HCT116 (cell line): ENCODE results near the gene RGSL1. TPM values are rescaled to one million over a fixed set of nuclear protein-coding genes. Genes with fewer than 3 reads are reported as not detected.

Experiments
- ATAC-seq: fragments of 200-7000 bp; cut with Tn5 transposase; 2 replicates; pipeline ENCODE4 v1.9.1; 2020; ENCODE audit warnings: mild to moderate bottlenecking, moderate library complexity
- BruUV-seq: library from RNA; stranded (reverse); fragments of 400-500 nt; replicated peaks from 2 replicates; lab custom pipeline; 2021; lab: Mats Ljungman, UMichigan
- CTCF ChIA-PET: fragments of 300-600 bp; sonication (Branson Sonifier 250); formaldehyde crosslinking; loops from one replicate; lab custom pipeline; 2021; ENCODE audit warnings: antibody characterized with exemption; lab: Charles Lee
- POLR2A ChIA-PET: fragments of 300-600, 350-600 bp; sonication (Branson Sonifier 250); formaldehyde crosslinking; loops from one replicate; lab custom pipeline; 2021; ENCODE audit warnings: antibody characterized with exemption; lab: Charles Lee
- RAD21 ChIA-PET, 2 experiments: fragments of 300-600 bp; sonication (Branson Sonifier 250); formaldehyde crosslinking; loops; one replicate each; lab custom pipeline; 2023; ENCODE audit warnings: low total read pairs in 2 of 2; ENCODE audit not compliant: uncharacterized antibody in 2 of 2, unreplicated experiment in 2 of 2, low non-redundant PET in 1 of 2; lab: Charles Lee
- DNase-seq: peaks from one replicate; pipeline ENCODE4 v3.0.0-alpha.2; 2010; ENCODE audit warnings: low read depth, low spot score
- H2AFZ ChIP-seq: fragments of 200-600 bp; shearing (Covaris generic), sonication (generic); 2 replicates; pipeline ENCODE4 v1.6.1; 2017; ENCODE audit warnings: low read depth, mixed run types, mixed read lengths, antibody characterized with exemption, low read length; ENCODE audit not compliant: poor library complexity, severe bottlenecking
- H3K27ac ChIP-seq: 2 replicates; pipeline ENCODE4 v1.5.1; 2012; ENCODE audit warnings: low read depth, low read length
- H3K27me3 ChIP-seq: fragments of 200-600 bp; sonication (generic); 2 replicates; pipeline ENCODE4 v1.6.1; 2016; ENCODE audit warnings: mixed run types, low read length, mixed read lengths; ENCODE audit not compliant: insufficient read depth
- H3K36me3 ChIP-seq, 2 experiments: fragments of 200-500 bp in 1 of 2; fragments of 200-600 bp in 1 of 2; sonication (Bioruptor generic) in 1 of 2; sonication (generic) in 1 of 2; 2 replicates each; pipeline versions ENCODE4 v1.5.1 to v1.6.1; 2014 to 2016; ENCODE audit warnings: low read length in 2 of 2, inconsistent platforms in 1 of 2, mixed read lengths in 1 of 2, mixed run types in 1 of 2; ENCODE audit not compliant: insufficient read depth in 2 of 2, control insufficient read depth in 1 of 2
- H3K4me1 ChIP-seq, 2 experiments: fragments of 200-600 bp in 1 of 2; sonication (generic) in 1 of 2; 2 replicates each; pipeline versions ENCODE4 v1.5.1 to v1.6.1; 2012 to 2017; ENCODE audit warnings: low read length in 2 of 2, inconsistent platforms in 1 of 2, mild to moderate bottlenecking in 1 of 2, mixed read lengths in 1 of 2, mixed run types in 1 of 2, moderate library complexity in 1 of 2; ENCODE audit not compliant: insufficient read depth in 2 of 2, control insufficient read depth in 1 of 2
- H3K4me2 ChIP-seq: fragments of 200-600 bp; sonication (generic); 2 replicates; pipeline ENCODE4 v1.6.1; 2017; ENCODE audit warnings: mixed run types, low read length, mixed read lengths
- H3K4me3 ChIP-seq, 2 experiments: fragments of 200-600 bp in 1 of 2; sonication (generic) in 1 of 2; replicated peaks in 1 of 2; 2 replicates each; pipeline ENCODE4 v1.5.1; 2011 to 2016; ENCODE audit warnings: low read length in 2 of 2, control low read depth in 1 of 2, low read depth in 1 of 2, mild to moderate bottlenecking in 1 of 2, mixed read lengths in 1 of 2, mixed run types in 1 of 2
- H3K79me2 ChIP-seq: fragments of 200-600 bp; sonication (generic); 2 replicates; pipeline ENCODE4 v1.6.1; 2017; ENCODE audit warnings: mild to moderate bottlenecking, mixed run types, low read length, moderate library complexity, mixed read lengths; ENCODE audit not compliant: insufficient read depth
- H3K9ac ChIP-seq: fragments of 200-600 bp; sonication (generic); 2 replicates; pipeline ENCODE4 v1.6.1; 2016; ENCODE audit warnings: low read length, mixed read lengths
- H3K9me2 ChIP-seq: fragments of 200-600 bp; sonication (generic), shearing (Covaris generic); 2 replicates; pipeline ENCODE4 v1.6.1; 2017; ENCODE audit warnings: mixed run types, mild to moderate bottlenecking, moderate library complexity; ENCODE audit not compliant: insufficient read depth
- H3K9me3 ChIP-seq, 2 experiments: fragments of 200-500 bp in 1 of 2; fragments of 200-600 bp in 1 of 2; sonication (Bioruptor generic) in 1 of 2; sonication (generic) in 1 of 2; 2 replicates each; pipeline ENCODE4 v1.6.1; 2014 to 2017; ENCODE audit warnings: low read length in 2 of 2, mixed read lengths in 2 of 2, inconsistent platforms in 1 of 2, low read depth in 1 of 2, mild to moderate bottlenecking in 1 of 2, mixed run types in 1 of 2, moderate library complexity in 1 of 2; ENCODE audit not compliant: control insufficient read depth in 1 of 2, insufficient read depth in 1 of 2
- H4K20me1 ChIP-seq: fragments of 200-600 bp; sonication (generic), shearing (Covaris generic); 2 replicates; pipeline ENCODE4 v1.6.1; 2017; ENCODE audit warnings: mixed run types, mild to moderate bottlenecking, moderate library complexity; ENCODE audit not compliant: insufficient read depth
- ATF3 ChIP-seq: IDR thresholded peaks from 2 replicates; pipeline ENCODE4 v1.6.1; 2012
- CBX3 ChIP-seq: IDR thresholded peaks from 2 replicates; pipeline ENCODE4 v1.6.1; 2012; ENCODE audit warnings: low read depth
- CEBPB ChIP-seq: IDR thresholded peaks from 2 replicates; pipeline ENCODE4 v1.6.1; 2012; ENCODE audit warnings: low read depth
- CTCF ChIP-seq, 3 experiments: fragments of 200-600 bp in 1 of 3; sonication (generic) in 1 of 3; IDR thresholded peaks in 2 of 3; conservative IDR thresholded peaks in 1 of 3; 2 replicates each; pipeline ENCODE4 v1.5.1; 2012 to 2017; ENCODE audit warnings: low read depth in 2 of 3, low read length in 2 of 3, antibody characterized with exemption in 1 of 3, borderline replicate concordance in 1 of 3, control low read depth in 1 of 3, mild to moderate bottlenecking in 1 of 3, mixed read lengths in 1 of 3, mixed run types in 1 of 3, moderate library complexity in 1 of 3; ENCODE audit not compliant: insufficient read depth in 1 of 3
- EZH2 ChIP-seq: fragments of 200-600 bp; sonication (generic); IDR thresholded peaks from 2 replicates; pipeline ENCODE4 v1.6.1; 2017; ENCODE audit warnings: antibody characterized with exemption, mixed run types
- JUND ChIP-seq: IDR thresholded peaks from 2 replicates; pipeline ENCODE4 v1.6.1; 2012
- MAX ChIP-seq: IDR thresholded peaks from 2 replicates; pipeline ENCODE4 v1.6.1; 2012
- POLR2AphosphoS5 ChIP-seq: IDR thresholded peaks from 2 replicates; pipeline ENCODE4 v1.6.1; 2011; ENCODE audit warnings: mild to moderate bottlenecking, low read depth, low read length, moderate library complexity
- REST ChIP-seq: IDR thresholded peaks from 2 replicates; pipeline ENCODE4 v1.6.1; 2012; ENCODE audit warnings: low read depth
- SP1 ChIP-seq: IDR thresholded peaks from 2 replicates; pipeline ENCODE4 v1.6.1; 2012; ENCODE audit warnings: low read depth
- SRF ChIP-seq: IDR thresholded peaks from 2 replicates; pipeline ENCODE4 v1.6.1; 2012; ENCODE audit warnings: low read depth
- TCF7L2 ChIP-seq: IDR thresholded peaks from 2 replicates; pipeline ENCODE4 v1.7.0; 2011; ENCODE audit warnings: borderline replicate concordance, inconsistent platforms; ENCODE audit not compliant: insufficient read depth, insufficient read length; ENCODE audit errors: extremely low read depth
- ZBTB33 ChIP-seq: IDR thresholded peaks from 2 replicates; pipeline ENCODE4 v1.6.1; 2011; ENCODE audit warnings: mild to moderate bottlenecking, low read length, moderate library complexity; ENCODE audit not compliant: insufficient replicate concordance; ENCODE audit errors: extremely low read depth
- ZFX ChIP-seq: fragments of 450-650 bp; IDR thresholded peaks from 2 replicates; pipeline ENCODE4 v1.6.1; 2017
- ZNF274 ChIP-seq: fragments of 200-500 bp; sonication (Bioruptor generic); IDR thresholded peaks from 2 replicates; pipeline ENCODE4 v1.6.1; 2014; ENCODE audit warnings: mild to moderate bottlenecking, low read depth, low read length, inconsistent platforms
- intact Hi-C: fragments of 100-400 bp; cut with micrococcal nuclease; formaldehyde crosslinking; loops from 2 replicates; pipeline ENCODE4 v1.10.0; 2022
- total RNA-seq: library from RNA; stranded (reverse); gene quantifications from one replicate; pipeline ENCODE4 v1.2.1, GENCODE V29; 2021; ENCODE audit not compliant: unreplicated experiment

RGSL1 gene
- total RNA-seq, 1 experiment from 2014 or later: not detected

GRCh38 chr1:182428043-182428442 is 21.9 kb upstream of the RGSL1 start:
- BruUV-seq: no TSS peak
- no peaks in the 10 kb centered on the region for H4K20me1 ChIP-seq
- H3K9me3 ChIP-seq: no peaks in the 10 kb centered on the region
- H3K79me2 ChIP-seq: no peaks in the 10 kb centered on the region
- intact Hi-C loops: no loop called here
- ChIA-PET POLR2A (no interaction called here), CTCF (no interaction called here), RAD21 (no interaction called here)
- H3K9me2 ChIP-seq: no peaks in the 10 kb centered on the region
- no peak overlapping the region for H2AFZ ChIP-seq
- H3K4me2 ChIP-seq: no peak overlapping the region
- H3K27me3 ChIP-seq: no peaks in the 10 kb centered on the region
- TF ChIP-seq EZH2: no peak
- no peak for TF ChIP-seq MAX
- TF ChIP-seq POLR2AphosphoS5: no peak
- no peak for TF ChIP-seq ATF3
- TF ChIP-seq JUND: no peak
- no peak for TF ChIP-seq REST
- no peak for TF ChIP-seq TCF7L2
- no peak for TF ChIP-seq SRF
- no peak for TF ChIP-seq CTCF (IDR thresholded peaks at IDR 0.05 in 2 of 3, conservative IDR thresholded peaks at IDR 0.05 in 1 of 3; ENCODE audit: borderline replicate concordance in 1 of 3, insufficient read depth in 1 of 3, low read depth in 2 of 3, low read length in 2 of 3)
- TF ChIP-seq ZNF274: no peak
- no peak for TF ChIP-seq CBX3
- TF ChIP-seq ZBTB33: no peak
- no peak for TF ChIP-seq ZFX
- no peak for TF ChIP-seq CEBPB
- TF ChIP-seq SP1: no peak
- no peak overlapping the region for H3K27ac ChIP-seq
- DNase-seq (no peak), ATAC-seq (no peak)
- no peak overlapping the region for H3K9ac ChIP-seq
- no peak overlapping the region for H3K4me3 ChIP-seq
- no peaks in the 10 kb centered on the region for H3K4me1 ChIP-seq
- H3K36me3 ChIP-seq: no peaks in the 10 kb centered on the region
